ENCODE measurements around the gene TOX2.

The TOX2 gene

DNA sequence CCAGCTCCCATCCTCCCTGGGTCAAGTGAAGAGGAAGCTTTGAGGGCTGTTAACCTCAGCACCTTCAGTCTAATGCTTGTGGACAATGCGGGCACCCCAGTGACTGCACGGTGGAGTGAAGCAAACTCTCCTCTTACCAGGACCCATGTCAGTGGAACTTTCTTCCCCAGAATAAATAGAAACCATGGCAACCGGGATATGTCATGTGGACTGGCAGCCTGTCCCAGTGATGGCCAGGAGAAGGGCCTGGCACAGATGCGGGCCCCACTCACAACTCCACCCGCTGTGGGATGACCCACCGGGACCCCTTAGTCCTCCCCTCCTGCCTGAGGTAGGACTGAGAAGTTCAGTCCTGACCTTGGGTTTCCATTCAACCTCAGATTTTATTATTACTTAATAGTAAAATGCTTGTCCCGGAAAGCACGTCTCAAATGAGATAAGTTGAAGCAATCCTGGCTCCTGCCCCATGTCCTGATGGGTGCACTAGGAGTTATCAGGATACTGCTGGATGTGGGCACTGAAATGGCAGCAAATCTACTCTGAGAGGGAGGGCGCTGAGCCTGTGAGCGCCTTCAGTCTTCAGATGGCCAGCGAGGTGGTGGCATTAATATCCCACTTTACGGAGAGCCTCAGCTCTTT, 23.5 kb downstream of the TOX2 start:
- DNase-seq (ENCODE audit: insufficient read length, low spot score), result no peak
- TF ChIP-seq POLR2AphosphoS5 (IDR thresholded peaks at IDR 0.05; ENCODE audit: low read depth, low read length) (no peak), SPI1 (IDR thresholded peaks at IDR 0.05; ENCODE audit: low read depth, low read length) (no peak), TAF1 (IDR thresholded peaks at IDR 0.05; ENCODE audit: low read depth, low read length) (no peak), PAX5 (IDR thresholded peaks at IDR 0.05; ENCODE audit: insufficient read depth, low read length, severe bottlenecking) (no peak), POU2F2 (IDR thresholded peaks at IDR 0.05; ENCODE audit: low read depth, low read length) (no peak), POLR2A (IDR thresholded peaks at IDR 0.05; ENCODE audit: low read depth, low read length) (no peak)
- no peak for FAIRE-seq

- FAIRE-seq (peak; percentile 5), DNase-seq (ENCODE audit: insufficient read length, low spot score) (no peak)
- TF ChIP-seq POU2F2 (IDR thresholded peaks at IDR 0.05; ENCODE audit: low read depth, low read length), result no peak
- TF ChIP-seq TAF1 (IDR thresholded peaks at IDR 0.05; ENCODE audit: low read depth, low read length), result no peak
- TF ChIP-seq POLR2A (IDR thresholded peaks at IDR 0.05; ENCODE audit: low read depth, low read length), result no peak
- no peak for TF ChIP-seq POLR2AphosphoS5 (IDR thresholded peaks at IDR 0.05; ENCODE audit: low read depth, low read length)
- no peak for TF ChIP-seq PAX5 (IDR thresholded peaks at IDR 0.05; ENCODE audit: insufficient read depth, low read length, severe bottlenecking)
These were observed 24.5 kb downstream of the TOX2 start for GRCh38 chr20:43938932-43939761.

DNA sequence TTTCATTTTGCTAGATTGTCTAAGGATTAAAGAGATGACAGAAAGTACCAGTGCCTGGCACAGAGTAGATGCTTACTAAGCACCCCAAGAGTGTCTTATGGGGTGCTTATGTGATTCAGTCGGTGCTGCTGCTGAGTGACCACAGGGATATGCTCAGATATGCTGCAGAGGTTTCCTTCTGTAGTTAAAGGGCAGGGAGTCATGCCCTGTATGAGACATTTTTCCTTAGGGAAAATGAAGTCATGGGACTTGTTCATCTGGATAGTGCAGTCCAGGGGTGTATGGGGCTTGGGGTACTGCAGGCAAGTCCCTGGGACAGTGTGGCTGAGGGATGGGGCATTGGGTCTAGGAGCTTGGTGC, 25.1 kb downstream of the TOX2 start:
- DNase-seq (ENCODE audit: insufficient read length, low spot score) (no peak), FAIRE-seq (no peak)

DNA sequence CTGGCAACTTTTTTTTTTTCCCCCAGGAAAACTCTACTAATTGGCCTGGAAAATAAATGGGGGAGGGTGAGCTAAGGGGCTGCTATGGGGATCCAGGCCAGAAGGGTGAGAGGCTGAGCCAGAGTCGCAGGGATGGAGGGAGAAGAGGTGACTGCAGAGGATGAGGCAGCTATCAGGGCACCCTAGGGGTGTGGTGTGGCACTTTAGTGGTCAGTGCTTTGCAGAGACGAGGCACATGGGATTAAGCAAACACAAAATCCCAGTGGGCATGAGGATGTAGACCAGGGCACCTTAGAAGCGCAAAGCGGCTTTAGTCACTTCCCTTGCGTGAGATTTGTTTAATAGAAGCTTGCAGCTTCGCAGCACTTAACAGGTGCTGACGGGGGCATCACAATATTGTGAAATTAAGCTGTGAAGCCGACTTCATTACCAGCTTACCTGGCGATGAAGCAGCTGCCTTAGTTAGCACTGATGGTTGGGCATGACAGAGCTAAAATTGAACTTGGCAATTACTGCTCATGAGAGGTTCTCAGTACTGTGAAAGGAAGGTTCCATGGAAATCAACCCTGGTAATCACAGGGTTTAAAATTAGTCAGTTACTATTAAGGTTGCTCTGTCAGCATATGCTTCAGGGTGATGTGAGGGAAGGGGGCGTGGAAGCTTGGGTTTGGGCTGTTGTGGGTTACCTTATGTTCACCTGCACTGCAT, 26.0 kb downstream of the TOX2 start:
- no peak for FAIRE-seq
- DNase-seq (ENCODE audit: insufficient read length, low spot score), result no peak
- TF ChIP-seq SPI1 (IDR thresholded peaks at IDR 0.05; ENCODE audit: low read depth, low read length) (no peak), POLR2A (IDR thresholded peaks at IDR 0.05; ENCODE audit: low read depth, low read length) (no peak), POLR2AphosphoS5 (IDR thresholded peaks at IDR 0.05; ENCODE audit: low read depth, low read length) (no peak), POU2F2 (IDR thresholded peaks at IDR 0.05; ENCODE audit: low read depth, low read length) (no peak), PAX5 (IDR thresholded peaks at IDR 0.05; ENCODE audit: insufficient read depth, low read length, severe bottlenecking) (no peak), TAF1 (IDR thresholded peaks at IDR 0.05; ENCODE audit: low read depth, low read length) (no peak)

More for the DNA sequence above, 25.1 kb downstream of the TOX2 start:
- TF ChIP-seq PAX5 (IDR thresholded peaks at IDR 0.05; ENCODE audit: insufficient read depth, low read length, severe bottlenecking) (no peak), SPI1 (IDR thresholded peaks at IDR 0.05; ENCODE audit: low read depth, low read length) (no peak), POLR2A (IDR thresholded peaks at IDR 0.05; ENCODE audit: low read depth, low read length) (no peak), POU2F2 (IDR thresholded peaks at IDR 0.05; ENCODE audit: low read depth, low read length) (no peak), POLR2AphosphoS5 (IDR thresholded peaks at IDR 0.05; ENCODE audit: low read depth, low read length) (no peak), TAF1 (IDR thresholded peaks at IDR 0.05; ENCODE audit: low read depth, low read length) (no peak)

DNA sequence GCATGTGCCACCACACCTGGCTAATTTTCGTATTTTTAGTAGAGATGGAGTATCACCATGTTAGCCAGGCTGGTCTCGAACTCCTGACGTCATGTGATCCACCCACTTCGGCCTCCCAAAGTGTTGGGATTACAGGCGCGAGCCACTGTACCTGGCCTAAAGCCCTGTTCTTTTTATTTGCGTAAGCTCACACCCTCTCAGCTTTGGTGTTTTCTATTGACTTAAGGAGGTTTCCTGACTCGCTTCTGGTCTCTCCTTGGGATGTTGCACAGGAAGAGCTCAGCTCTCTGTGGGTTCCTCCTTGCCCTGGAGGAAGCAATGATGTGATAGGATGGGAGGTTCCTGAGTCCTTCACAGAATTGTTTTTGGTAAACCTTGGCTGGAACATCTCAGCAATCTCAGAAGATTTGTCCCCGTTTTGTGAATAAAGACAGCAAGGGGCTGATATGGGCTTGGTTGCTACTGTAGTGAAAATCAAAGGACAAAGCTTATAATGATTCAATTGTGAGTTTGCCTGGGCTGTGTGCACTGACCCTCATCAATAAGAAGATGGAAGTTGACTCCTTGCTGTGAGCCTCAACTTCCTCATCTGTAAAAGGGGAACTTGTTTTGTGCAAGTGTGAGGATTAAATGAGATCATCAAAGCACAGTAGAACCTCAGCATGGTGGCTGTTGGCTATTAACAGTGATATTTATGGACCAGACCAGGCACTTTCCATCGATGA, 27.0 kb downstream of the TOX2 start:
- DNase-seq (ENCODE audit: insufficient read length, low spot score) (no peak), FAIRE-seq (peak; percentile 77)
- TF ChIP-seq POLR2AphosphoS5 (IDR thresholded peaks at IDR 0.05; ENCODE audit: low read depth, low read length), result no peak
- TF ChIP-seq SPI1 (IDR thresholded peaks at IDR 0.05; ENCODE audit: low read depth, low read length), result 0 out of 2 replicates have a peak, but pooled peaks have one; percentile 47

GRCh38 chr20:43942201-43942590, 27.5 kb downstream of the TOX2 start:
- FAIRE-seq, result no peak
- DNase-seq (ENCODE audit: insufficient read length, low spot score), result no peak
- TF ChIP-seq SPI1 (IDR thresholded peaks at IDR 0.05; ENCODE audit: low read depth, low read length), result no peak
- no peak for TF ChIP-seq POU2F2 (IDR thresholded peaks at IDR 0.05; ENCODE audit: low read depth, low read length)
- no peak for TF ChIP-seq POLR2A (IDR thresholded peaks at IDR 0.05; ENCODE audit: low read depth, low read length)
- TF ChIP-seq PAX5 (IDR thresholded peaks at IDR 0.05; ENCODE audit: insufficient read depth, low read length, severe bottlenecking), result no peak
- no peak for TF ChIP-seq TAF1 (IDR thresholded peaks at IDR 0.05; ENCODE audit: low read depth, low read length)
- TF ChIP-seq POLR2AphosphoS5 (IDR thresholded peaks at IDR 0.05; ENCODE audit: low read depth, low read length), result no peak

- TF ChIP-seq POU2F2 (IDR thresholded peaks at IDR 0.05; ENCODE audit: low read depth, low read length) (no peak), SPI1 (IDR thresholded peaks at IDR 0.05; ENCODE audit: low read depth, low read length) (no peak), PAX5 (IDR thresholded peaks at IDR 0.05; ENCODE audit: insufficient read depth, low read length, severe bottlenecking) (no peak), POLR2A (IDR thresholded peaks at IDR 0.05; ENCODE audit: low read depth, low read length) (no peak), POLR2AphosphoS5 (IDR thresholded peaks at IDR 0.05; ENCODE audit: low read depth, low read length) (no peak), TAF1 (IDR thresholded peaks at IDR 0.05; ENCODE audit: low read depth, low read length) (no peak)
- DNase-seq (ENCODE audit: insufficient read length, low spot score), result no peak
- peak; percentile 66 for FAIRE-seq
These were observed 28.1 kb downstream of the TOX2 start for GRCh38 chr20:43942667-43943285.

DNA sequence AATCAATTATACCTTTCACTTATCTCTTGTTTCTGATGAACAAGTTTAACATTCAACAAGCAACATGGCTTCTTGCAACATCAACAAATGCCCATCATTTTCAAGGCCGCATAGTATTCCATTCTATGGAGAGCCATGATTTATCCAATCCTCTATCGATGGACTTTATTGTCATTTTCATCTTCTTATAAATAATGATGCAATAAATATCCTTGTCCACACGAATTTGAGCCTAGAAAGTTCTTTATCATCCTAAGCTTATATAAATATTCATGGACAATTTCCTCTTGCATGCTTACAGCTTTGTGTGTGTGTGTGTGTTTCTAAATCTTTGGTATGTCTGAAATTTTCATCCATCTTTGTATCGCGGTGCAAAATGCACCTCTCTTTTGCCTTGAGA, 29.1 kb downstream of the TOX2 start:
- TF ChIP-seq PAX5 (IDR thresholded peaks at IDR 0.05; ENCODE audit: insufficient read depth, low read length, severe bottlenecking), result no peak
- TF ChIP-seq POLR2AphosphoS5 (IDR thresholded peaks at IDR 0.05; ENCODE audit: low read depth, low read length), result no peak
- no peak for TF ChIP-seq POU2F2 (IDR thresholded peaks at IDR 0.05; ENCODE audit: low read depth, low read length)
- no peak for TF ChIP-seq POLR2A (IDR thresholded peaks at IDR 0.05; ENCODE audit: low read depth, low read length)
- TF ChIP-seq SPI1 (IDR thresholded peaks at IDR 0.05; ENCODE audit: low read depth, low read length), result no peak
- no peak for TF ChIP-seq TAF1 (IDR thresholded peaks at IDR 0.05; ENCODE audit: low read depth, low read length)
- DNase-seq (ENCODE audit: insufficient read length, low spot score) (no peak), FAIRE-seq (no peak)

Measured in GM12891 (cell line).